Stimulated activated effector memory CD8-positive, alpha-beta T cell treated with anti-CD3 and anti-CD28 coated beads, Interleukin-12 subunit alpha, Interleukin-12 subunit beta, amount 100 ng/mL, for 72 hours (primary cell): Measurements from ENCODE around the gene ZNF417.

Source experiments
- ATAC-seq: fragments of 150-1000 bp; cut with Tn5 transposase; 2 replicates; pipeline ENCODE4 v1.10.0; 2021
- DNase-seq, 2 donors: peaks; one replicate each; pipeline ENCODE4 v3.0.0; 2021 to 2022; ENCODE audit warnings: low spot score in 2 of 2
- H3K27ac Mint-ChIP-seq: one replicate; pipeline ENCODE4 v1.8.0; 2022; ENCODE audit warnings: mild to moderate bottlenecking, mixed read lengths
- H3K36me3 Mint-ChIP-seq: one replicate; pipeline ENCODE4 v1.8.0; 2022; ENCODE audit warnings: mild to moderate bottlenecking, mixed read lengths
- H3K4me1 Mint-ChIP-seq: one replicate; pipeline ENCODE4 v1.8.0; 2022; ENCODE audit warnings: mixed read lengths
- H3K4me3 Mint-ChIP-seq: one replicate; pipeline ENCODE4 v1.8.0; 2022; ENCODE audit warnings: mild to moderate bottlenecking, mixed read lengths
- H3K9me3 Mint-ChIP-seq: one replicate; pipeline ENCODE4 v1.8.0; 2022; ENCODE audit warnings: mixed read lengths

Gene ZNF417

DNA sequence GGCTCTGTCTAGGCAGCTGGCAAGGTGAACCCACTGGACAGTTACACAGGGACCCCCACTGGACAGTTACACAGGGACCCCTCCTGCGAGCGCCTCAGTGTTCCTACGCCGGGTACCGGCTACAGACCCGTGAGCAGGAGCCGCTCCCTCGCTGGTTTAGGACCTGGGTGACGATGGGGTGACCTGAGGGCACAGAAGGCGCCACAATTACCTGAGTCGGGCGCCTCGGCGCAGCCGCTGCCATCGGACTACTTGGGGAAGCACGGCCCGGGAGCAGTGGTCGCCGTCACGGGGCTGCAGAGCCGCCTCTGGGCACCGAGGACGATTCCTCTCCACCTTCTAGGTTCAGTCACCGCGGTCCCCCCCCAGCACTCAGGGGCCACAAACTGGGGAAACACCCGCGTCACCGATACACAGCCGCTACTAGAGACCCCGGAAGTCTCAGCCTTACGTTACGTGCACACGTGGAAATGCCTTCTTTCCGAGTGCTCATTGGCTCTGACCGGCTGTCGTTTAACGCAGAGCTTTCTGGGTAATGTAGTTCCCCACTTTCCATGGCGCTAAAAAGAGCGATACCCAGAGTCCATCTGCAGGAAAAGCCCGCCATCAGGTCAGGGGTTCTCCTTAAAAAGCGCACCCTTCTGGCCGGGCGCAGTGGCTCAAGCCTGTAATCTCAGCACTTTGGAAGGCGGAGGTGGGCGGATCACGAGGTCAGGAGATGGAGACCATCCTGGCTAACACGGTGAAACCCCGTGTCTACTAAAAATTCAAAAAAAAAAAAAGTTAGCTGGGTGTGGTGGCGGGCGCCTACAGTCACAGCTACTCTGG is at the start of gene ZNF417:
TSS of gene ZNF417 (minus strand) at position 425 of the 828 bp plus-strand sequence. CDS start at position 244, 181 bp downstream.
- Mint-ChIP-seq H3K4me3 (peak within 1 kb of the TSS; percentile 92), H3K4me1 (peaks cover 29% of the 10 kb centered on the region), H3K9me3 (peaks cover 17% of the 10 kb centered on the region), H3K27ac (peak within 1 kb of the TSS; percentile 95), H3K36me3 (peaks cover 29% of the 10 kb centered on the region)
- DNase-seq (peak; percentile 56 to 87), ATAC-seq (peak; percentile 99)

DNA sequence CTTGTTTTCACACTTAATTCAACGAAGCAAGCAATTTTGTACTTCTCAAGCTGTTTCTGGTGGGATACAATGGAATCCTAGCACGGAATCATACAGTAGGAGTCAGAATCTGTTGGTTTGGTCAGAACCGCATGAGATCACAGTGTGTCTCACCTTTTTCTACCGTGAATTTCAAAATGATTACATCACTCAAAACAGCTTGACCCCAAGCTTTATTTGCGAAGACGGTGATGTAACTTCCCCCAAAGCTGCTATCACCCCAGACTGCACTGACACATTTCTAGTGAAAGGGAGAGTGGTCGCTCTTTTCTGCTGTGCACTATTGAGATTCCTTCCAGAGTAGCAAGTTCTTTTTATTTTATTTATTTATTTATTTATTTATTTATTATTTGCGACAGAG is 48.4 kb upstream of the ZNF417 start:
- Mint-ChIP-seq H3K9me3 (peaks cover 33% of the 10 kb centered on the region), H3K4me1 (no peaks in the 10 kb centered on the region), H3K27ac (no peak overlapping the region), H3K4me3 (no peak overlapping the region), H3K36me3 (no peaks in the 10 kb centered on the region)
- ATAC-seq (no peak), DNase-seq (no peak)

GRCh38 chr19:57961785-57962184 is 45.4 kb upstream of the ZNF417 start:
- DNase-seq = no peak
- H3K27ac Mint-ChIP-seq = no peak overlapping the region
- no peaks in the 10 kb centered on the region for H3K36me3 Mint-ChIP-seq
- H3K9me3 Mint-ChIP-seq = peaks cover 32% of the 10 kb centered on the region
- no peaks in the 10 kb centered on the region for H3K4me1 Mint-ChIP-seq
- no peak overlapping the region for H3K4me3 Mint-ChIP-seq
- no peak for ATAC-seq

- no peak for DNase-seq
- Mint-ChIP-seq H3K4me3 (no peak overlapping the region), H3K9me3 (peaks cover 26% of the 10 kb centered on the region), H3K4me1 (no peaks in the 10 kb centered on the region), H3K36me3 (no peaks in the 10 kb centered on the region), H3K27ac (no peak overlapping the region)
- no peak for ATAC-seq
Observed at GRCh38 chr19:57954996-57955395, 38.6 kb upstream of the ZNF417 start.

DNA sequence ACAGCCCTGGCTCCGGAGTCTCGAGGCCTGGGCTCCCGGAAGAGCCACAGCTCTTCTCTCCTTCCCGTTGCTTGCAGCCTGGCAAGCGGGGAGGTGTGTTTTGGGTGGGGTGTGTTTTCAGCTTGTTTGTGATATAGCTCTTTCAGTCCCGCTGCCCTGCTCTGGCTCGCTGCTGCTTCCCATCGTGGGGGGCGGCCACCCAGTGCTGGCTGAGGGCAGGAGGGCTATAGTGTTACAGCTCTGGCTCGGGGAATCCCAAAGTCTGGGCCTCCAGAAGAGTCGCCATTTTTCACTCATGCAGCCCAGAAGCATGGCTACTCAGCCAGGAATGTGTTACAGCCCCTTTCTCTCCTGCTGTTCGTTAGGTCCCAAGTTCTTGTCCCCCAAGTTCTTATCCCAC is 33.3 kb upstream of the ZNF417 start:
- Mint-ChIP-seq H3K27ac (no peak overlapping the region), H3K4me1 (peaks cover 12% of the 10 kb centered on the region), H3K9me3 (peaks cover 20% of the 10 kb centered on the region), H3K36me3 (peaks cover 5% of the 10 kb centered on the region), H3K4me3 (no peak overlapping the region)
- no peak for ATAC-seq
- DNase-seq = no peak

DNA sequence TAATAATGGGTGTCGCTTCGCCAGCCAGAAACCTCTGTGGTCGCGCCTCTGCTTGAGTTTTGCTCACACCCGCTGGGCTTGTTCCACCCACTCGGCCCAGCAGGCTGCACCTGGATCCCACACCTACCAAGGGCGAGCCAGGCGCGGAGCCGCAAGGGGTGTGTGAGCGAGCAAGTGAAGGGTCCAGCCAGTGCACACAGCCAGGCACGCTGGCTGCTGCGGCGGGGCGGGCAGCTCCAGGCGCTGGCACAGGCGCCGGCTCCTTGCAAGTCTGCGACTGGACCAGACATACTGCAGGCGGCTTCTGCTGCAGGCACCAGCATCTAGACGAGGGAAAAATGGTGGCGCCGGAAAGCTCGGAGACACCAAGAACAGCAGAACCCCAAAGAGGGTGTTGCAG is 32.9 kb upstream of the ZNF417 start:
- peaks cover 5% of the 10 kb centered on the region for H3K36me3 Mint-ChIP-seq
- peaks cover 17% of the 10 kb centered on the region for H3K9me3 Mint-ChIP-seq
- H3K4me3 Mint-ChIP-seq = no peak overlapping the region
- H3K27ac Mint-ChIP-seq = no peak overlapping the region
- DNase-seq (no peak), ATAC-seq (no peak)
- H3K4me1 Mint-ChIP-seq = peaks cover 12% of the 10 kb centered on the region

GRCh38 chr19:57947419-57948134 is 31.2 kb upstream of the ZNF417 start, which contains the start of gene ZNF256:
ZNF256 (minus strand) TSS chr19:57947706; CDS start chr19:57947474, 232 bp downstream.
- Mint-ChIP-seq H3K9me3 (peaks cover 20% of the 10 kb centered on the region), H3K4me3 (peak within 1 kb of the TSS; percentile 86)
- peak; percentile 95 for ATAC-seq

GRCh38 chr19:57947088-57947418 is 30.7 kb upstream of the ZNF417 start:
- H3K4me1 Mint-ChIP-seq = peaks cover 12% of the 10 kb centered on the region
- peak overlapping the region; percentile 86 for H3K4me3 Mint-ChIP-seq
- DNase-seq (peak in 1 of 2 donors; percentile 3), ATAC-seq (peak; percentile 2)
- H3K27ac Mint-ChIP-seq = peak overlapping the region; percentile 91
- H3K36me3 Mint-ChIP-seq = peaks cover 21% of the 10 kb centered on the region
- H3K9me3 Mint-ChIP-seq = peaks cover 25% of the 10 kb centered on the region

More at GRCh38 chr19:57947419-57948134, 31.2 kb upstream of the ZNF417 start, which contains the start of gene ZNF256:
- Mint-ChIP-seq H3K36me3 (peaks cover 16% of the 10 kb centered on the region), H3K27ac (peak within 1 kb of the TSS; percentile 91), H3K4me1 (peaks cover 12% of the 10 kb centered on the region)
- DNase-seq = peak; percentile 67 to 93

GRCh38 chr19:57946316-57946715 is 29.9 kb upstream of the ZNF417 start:
- H3K4me3 Mint-ChIP-seq = peak overlapping the region; percentile 86
- peaks cover 28% of the 10 kb centered on the region for H3K36me3 Mint-ChIP-seq
- H3K27ac Mint-ChIP-seq = peak overlapping the region; percentile 91
- H3K9me3 Mint-ChIP-seq = peaks cover 33% of the 10 kb centered on the region
- peaks cover 12% of the 10 kb centered on the region for H3K4me1 Mint-ChIP-seq
- DNase-seq (no peak), ATAC-seq (no peak)

GRCh38 chr19:57941593-57941992 is 25.2 kb upstream of the ZNF417 start:
- Mint-ChIP-seq H3K9me3 (peaks cover 35% of the 10 kb centered on the region), H3K4me3 (no peak overlapping the region), H3K4me1 (peaks cover 9% of the 10 kb centered on the region), H3K27ac (no peak overlapping the region), H3K36me3 (peaks cover 36% of the 10 kb centered on the region)
- DNase-seq (no peak), ATAC-seq (no peak)

DNA sequence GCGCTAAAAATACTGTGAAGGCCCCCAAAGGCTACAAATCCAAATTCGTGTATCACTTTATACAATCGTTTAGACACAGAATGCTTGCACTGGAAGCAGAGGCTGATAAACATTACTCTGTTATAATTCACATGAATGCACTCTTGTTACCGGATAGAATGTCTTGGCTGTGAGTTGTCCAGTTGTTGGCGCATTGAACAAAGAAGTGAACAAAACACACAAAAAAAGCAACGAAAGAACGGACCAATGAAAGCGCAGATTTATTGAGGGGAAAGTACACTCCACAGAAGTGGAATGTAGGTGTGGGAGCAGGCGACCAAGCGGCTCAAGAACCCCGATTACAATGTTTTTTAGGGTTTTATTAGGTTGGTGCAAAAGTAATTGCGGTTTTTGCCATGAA is 19.3 kb upstream of the ZNF417 start:
- H3K27ac Mint-ChIP-seq = no peak overlapping the region
- peaks cover 16% of the 10 kb centered on the region for H3K36me3 Mint-ChIP-seq
- ATAC-seq (no peak), DNase-seq (no peak)
- H3K9me3 Mint-ChIP-seq = peaks cover 24% of the 10 kb centered on the region
- peaks cover 8% of the 10 kb centered on the region for H3K4me1 Mint-ChIP-seq
- peak overlapping the region; percentile 76 for H3K4me3 Mint-ChIP-seq

DNA sequence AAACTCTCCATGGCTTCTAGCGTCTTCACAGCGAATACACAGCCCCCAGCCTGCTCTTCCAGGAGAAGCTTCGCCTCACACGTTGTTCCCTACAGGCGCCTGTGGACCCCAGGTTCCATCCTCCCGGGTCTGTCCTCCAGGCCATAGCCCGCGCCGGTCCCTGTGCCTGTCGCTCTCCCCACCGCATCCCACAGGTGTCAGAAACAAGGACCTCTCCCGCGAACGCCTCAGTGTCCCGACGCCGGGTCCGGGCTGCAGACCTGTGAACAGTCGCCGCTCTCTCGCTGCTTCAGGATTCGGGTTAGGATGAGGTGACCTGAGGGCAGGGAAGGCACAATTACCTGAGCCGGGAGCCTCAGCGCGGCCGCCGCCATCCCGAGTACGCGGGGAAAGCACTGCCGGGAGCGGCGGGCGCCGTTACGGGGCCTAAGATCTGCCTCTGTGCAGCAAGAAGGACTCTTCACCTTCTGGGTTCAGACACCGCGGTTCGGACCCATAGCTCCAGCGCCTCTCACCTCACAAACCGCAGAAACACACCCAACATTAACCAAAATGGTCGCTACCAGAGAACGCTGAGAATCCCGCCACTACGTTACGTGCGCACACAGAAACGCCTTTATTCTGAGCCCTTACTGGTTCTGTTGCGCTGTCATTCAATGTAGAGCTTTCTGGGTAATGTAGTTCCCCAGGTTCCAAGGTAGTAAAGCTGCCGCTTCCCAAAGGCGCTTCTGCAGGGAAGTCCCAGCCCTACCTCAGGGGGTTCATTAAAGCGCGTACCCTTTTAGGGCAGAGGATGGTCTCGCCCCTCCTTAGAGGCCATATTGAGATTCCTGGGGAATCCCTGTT is 18.7 kb upstream of the ZNF417 start, which contains the start of gene ZNF418:
TSS of gene ZNF418 (minus strand) at position 583 of the 846 bp plus-strand sequence. CDS start 1,580 bp downstream, outside the sequence.
- H3K9me3 Mint-ChIP-seq = peaks cover 24% of the 10 kb centered on the region
- DNase-seq = no peak

GRCh38 chr19:57927587-57927986 is 11.2 kb upstream of the ZNF417 start:
- Mint-ChIP-seq H3K27ac (no peak overlapping the region), H3K36me3 (no peaks in the 10 kb centered on the region), H3K9me3 (peaks cover 20% of the 10 kb centered on the region), H3K4me3 (no peak overlapping the region), H3K4me1 (no peaks in the 10 kb centered on the region)
- DNase-seq (no peak), ATAC-seq (no peak)

More for the DNA sequence above, 18.7 kb upstream of the ZNF417 start, which contains the start of gene ZNF418:
- peaks cover 8% of the 10 kb centered on the region for H3K4me1 Mint-ChIP-seq
- peak within 1 kb of the TSS; percentile 76 for H3K4me3 Mint-ChIP-seq
- ATAC-seq = peak; percentile 79
- H3K36me3 Mint-ChIP-seq = peaks cover 16% of the 10 kb centered on the region
- peak within 1 kb of the TSS; percentile 70 for H3K27ac Mint-ChIP-seq

- ATAC-seq (no peak), DNase-seq (no peak)
- H3K36me3 Mint-ChIP-seq = peaks cover 46% of the 10 kb centered on the region
- peaks cover 21% of the 10 kb centered on the region for H3K9me3 Mint-ChIP-seq
- peaks cover 29% of the 10 kb centered on the region for H3K4me1 Mint-ChIP-seq
- peak overlapping the region; percentile 92 for H3K4me3 Mint-ChIP-seq
- no peak overlapping the region for H3K27ac Mint-ChIP-seq
Observed at GRCh38 chr19:57914531-57914930, 1.9 kb downstream of the ZNF417 start.

DNA sequence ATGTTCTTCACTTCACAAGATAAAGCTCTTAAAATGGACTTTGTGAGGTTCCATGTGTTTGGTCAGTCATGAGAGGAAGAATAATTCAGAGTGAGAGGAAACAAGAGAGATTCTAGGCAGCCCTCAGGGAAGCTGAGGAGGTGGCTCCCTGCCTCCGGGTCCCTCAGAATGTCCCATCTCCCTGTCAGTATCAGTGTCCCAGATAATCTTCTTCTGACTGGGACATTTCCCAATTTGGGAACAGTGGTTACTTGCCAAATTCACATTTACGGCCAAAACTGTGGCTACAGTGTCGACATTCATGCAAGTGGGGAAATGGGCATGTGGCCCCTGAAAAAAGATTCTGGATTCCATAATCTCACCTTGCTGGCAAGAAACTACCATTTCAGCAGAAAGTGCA is 9.0 kb downstream of the ZNF417 start:
- Mint-ChIP-seq H3K9me3 (peaks cover 20% of the 10 kb centered on the region), H3K4me1 (no peaks in the 10 kb centered on the region), H3K27ac (no peak overlapping the region), H3K4me3 (no peak overlapping the region), H3K36me3 (peaks cover 35% of the 10 kb centered on the region)
- ATAC-seq = no peak
- no peak for DNase-seq
